HT-29 (cell line): ENCODE measurements around the gene TMEM184B. TPM values are rescaled to one million over a fixed set of nuclear protein-coding genes. Genes with fewer than 3 reads are reported as not detected.
"Not testable (repeated sequence)": the region's sequence is repeated elsewhere in the genome, so short reads cannot be mapped to it uniquely, and the experiment has no call there.

Experiments
- DNase-seq: peaks from one replicate; pipeline ENCODE4 v3.0.0-alpha.2; 2015; ENCODE audit warnings: low spot score
- small RNA-seq: library from RNA; depleted of rRNA; stranded (forward); fragments of <200 nt; gene quantifications from one replicate; pipeline ENCODE3, GENCODE V24; 2014
- total RNA-seq: library from RNA; depleted of rRNA; stranded (reverse); fragments of >200 nt; shearing (Covaris generic); gene quantifications from 2 replicates; pipeline ENCODE4 v1.2.3, GENCODE V29; 2014; rRNA removed

Gene TMEM184B
- total RNA-seq, 1 experiment from 2014 or later = 30.7 TPM

GRCh38 chr22:38181453-38182200 lies 91.2 kb downstream of the TMEM184B start, which contains the start of gene PLA2G6:
Gene PLA2G6 (minus strand): TSS chr22:38181830. CDS start chr22:38169426, 12,404 bp downstream.
- DNase-seq = peak; percentile 97

DNA sequence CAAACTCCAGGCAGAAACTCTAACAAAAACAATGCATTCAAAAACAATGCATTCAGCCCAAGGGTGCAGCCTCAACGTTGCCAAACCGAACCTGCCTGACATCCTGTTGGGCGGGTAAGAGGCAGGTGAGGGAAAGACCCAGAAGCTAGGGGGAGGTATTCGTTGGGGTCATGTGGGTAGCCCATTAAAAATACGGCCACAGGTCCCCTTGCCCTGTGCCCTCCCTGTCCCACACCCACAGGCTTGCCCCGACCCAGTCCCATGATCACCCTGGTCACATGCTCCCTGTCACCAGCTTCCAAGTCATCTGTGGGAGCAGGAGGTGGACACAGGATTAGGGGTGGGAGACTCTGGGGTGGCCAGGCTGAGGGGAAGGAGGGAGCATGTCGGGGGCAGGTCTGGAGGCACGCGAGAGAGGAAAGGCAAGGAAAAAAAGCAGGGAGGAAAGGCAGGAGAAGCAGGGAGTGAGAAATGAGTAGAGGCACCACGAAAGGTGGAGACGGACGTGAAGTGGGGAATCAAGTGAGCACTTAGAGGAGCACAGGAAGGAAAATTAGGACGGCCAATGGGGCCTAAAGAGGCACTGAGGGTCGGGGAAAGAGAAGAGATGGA lies 91.9 kb downstream of the TMEM184B start:
- peak; percentile 71 for DNase-seq

GRCh38 chr22:38178605-38178937 lies 94.2 kb downstream of the TMEM184B start:
- not testable (repeated sequence) for DNase-seq

GRCh38 chr22:38177926-38178604 lies 94.7 kb downstream of the TMEM184B start:
- DNase-seq = peak; percentile 84

DNA sequence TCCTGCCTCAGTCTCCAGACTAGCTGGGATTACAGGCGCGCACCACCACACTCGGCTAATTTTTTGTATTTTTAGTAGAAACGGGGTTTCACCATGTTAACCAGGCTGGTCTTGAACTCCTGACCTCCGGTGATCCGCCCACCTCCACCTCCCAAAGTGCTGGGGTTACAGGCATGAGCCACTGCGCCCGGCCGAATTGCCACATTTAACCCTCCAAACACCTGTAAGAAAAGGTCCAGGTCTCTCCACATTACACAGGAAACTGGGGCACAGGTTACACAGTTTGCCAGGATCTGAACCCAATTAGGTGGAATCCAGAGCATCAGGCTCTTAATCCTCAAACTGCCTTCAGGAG lies 95.3 kb downstream of the TMEM184B start:
- not testable (repeated sequence) for DNase-seq

- no peak for DNase-seq
These were observed 95.8 kb downstream of the TMEM184B start for GRCh38 chr22:38177044-38177443.

DNA sequence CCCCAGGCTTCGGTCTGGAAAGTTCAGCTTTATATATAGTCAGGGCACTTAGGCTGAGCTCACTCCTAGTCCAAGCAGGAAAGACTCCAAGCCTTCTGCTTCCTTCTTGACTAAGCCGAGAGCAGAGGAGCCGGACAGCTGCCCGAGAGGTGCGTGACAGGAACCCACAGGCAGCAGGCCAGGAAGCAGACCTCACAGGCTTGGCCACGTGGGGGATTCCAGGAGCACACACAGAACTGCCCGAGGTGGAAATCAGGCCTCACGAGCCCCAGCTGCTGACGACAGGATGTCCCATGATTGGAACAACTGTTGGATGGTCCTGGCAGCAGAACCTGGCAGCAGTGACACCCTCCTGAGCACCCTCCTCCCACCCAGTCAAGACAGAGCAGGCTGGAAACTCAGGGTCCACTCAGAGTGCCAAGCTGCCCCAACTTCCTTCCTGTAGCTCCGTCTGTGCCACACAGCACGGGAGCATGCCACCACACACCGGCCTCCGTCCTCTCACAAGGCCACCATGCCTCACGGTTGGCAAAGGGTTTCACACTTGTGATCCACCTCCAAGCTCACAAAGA lies 96.6 kb downstream of the TMEM184B start:
- DNase-seq = peak; percentile 69

DNA sequence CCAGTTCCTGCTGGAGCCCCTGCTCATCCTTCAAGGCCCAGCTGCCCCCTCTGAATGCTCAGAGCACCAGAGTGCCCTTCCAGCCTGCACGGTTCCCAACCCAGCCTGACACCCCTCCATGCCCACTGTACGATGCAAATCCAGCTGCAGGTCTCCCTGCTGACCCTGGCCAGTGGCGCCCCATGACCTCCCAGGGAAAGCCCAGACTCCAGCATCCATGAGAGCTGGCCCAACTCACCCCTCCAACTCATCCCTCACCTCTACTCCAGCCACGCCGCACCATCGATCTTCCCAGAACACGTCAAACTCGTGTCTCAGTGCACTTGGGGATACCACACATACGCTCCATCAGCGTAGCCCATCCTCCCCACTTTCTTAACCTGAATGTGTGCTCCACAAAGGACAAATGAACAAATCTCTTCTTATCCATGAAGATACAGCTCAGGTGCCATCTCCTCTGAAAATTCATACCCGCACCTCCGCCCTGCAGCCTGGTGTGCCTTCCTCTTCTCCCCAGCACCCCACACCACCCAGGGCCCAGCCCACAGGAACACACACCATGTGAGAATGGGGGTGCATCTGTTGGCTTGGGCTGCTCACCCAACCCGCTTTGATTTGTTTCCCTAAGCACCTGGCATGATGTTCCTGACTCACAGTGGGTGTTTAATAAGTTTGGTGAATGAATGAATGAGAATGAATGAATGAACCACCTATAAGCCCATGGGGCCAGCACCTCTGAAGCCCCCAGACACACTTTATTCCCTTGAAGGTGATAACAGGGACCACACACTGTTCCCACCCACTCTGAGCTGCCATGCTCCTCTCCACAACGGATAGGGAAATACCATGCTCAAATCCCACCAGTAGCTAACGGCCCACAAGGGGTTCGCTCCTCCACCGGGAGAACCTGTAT lies 97.3 kb downstream of the TMEM184B start:
- no peak for DNase-seq

GRCh38 chr22:38174626-38175025 lies 98.2 kb downstream of the TMEM184B start:
- no peak for DNase-seq

DNA sequence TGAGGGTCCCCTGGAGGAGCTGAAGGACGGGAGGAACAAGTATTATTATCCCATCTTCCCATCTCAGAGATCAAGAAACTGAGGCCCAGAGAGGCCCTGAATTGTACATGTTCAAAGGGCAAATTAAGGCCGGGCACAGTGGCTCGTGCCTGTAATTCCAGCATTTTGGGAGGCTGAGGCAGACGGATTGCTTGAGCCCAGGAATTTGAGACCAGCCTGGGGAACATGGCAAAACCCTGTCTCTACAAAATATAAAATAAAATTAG lies 99.2 kb downstream of the TMEM184B start:
- no peak for DNase-seq

- DNase-seq = peak; percentile 63
These were observed 99.8 kb downstream of the TMEM184B start for GRCh38 chr22:38172832-38173640.

- no peak for DNase-seq
These were observed 100.6 kb downstream of the TMEM184B start for GRCh38 chr22:38171927-38172831.

- no peak for DNase-seq
These were observed 102.3 kb downstream of the TMEM184B start for GRCh38 chr22:38170469-38170868.

Small RNA genes lying within 50 kb of the gene (small RNA-seq; reads per million reads assigned to genes)
- gene RF00017 (not detected), gene RN7SL704P (0.43 reads per million)

Other genes starting within 250 kb of the TMEM184B start
- 49.5 and 52.5 TPM in 2 replicates for gene PICK1, start 215.6 kb downstream of the TMEM184B start, total RNA-seq
- gene SLC16A8, start 188.8 kb downstream of the TMEM184B start, total RNA-seq = not detected in 2 replicates
- 9.5 and 11.6 TPM in 2 replicates for gene BAIAP2L2, start 162.3 kb downstream of the TMEM184B start, total RNA-seq
- 13.0 and 16.1 TPM in 2 replicates for gene PLA2G6, start 91.2 kb downstream of the TMEM184B start, total RNA-seq
- 78.7 and 91.5 TPM in 2 replicates for gene MAFF, start 71.0 kb downstream of the TMEM184B start, total RNA-seq
- 127 and 152 TPM in 2 replicates for gene CSNK1E, start 44.4 kb upstream of the TMEM184B start, total RNA-seq
- gene KCNJ4, start 182.2 kb upstream of the TMEM184B start, total RNA-seq = 0.08 TPM in 1 of 2 replicates, not detected in the other
- gene KDELR3, start 195.1 kb upstream of the TMEM184B start, total RNA-seq = 20.0 and 31.4 TPM in 2 replicates
- gene DDX17, start 233.3 kb upstream of the TMEM184B start, total RNA-seq = 630 and 723 TPM in 2 replicates